Peyer's patch (tissue), 4 donors: ENCODE results near the gene CXCL5. TPM values are rescaled to one million over a fixed set of nuclear protein-coding genes. Genes with fewer than 3 reads are reported as not detected.

ENCODE experiments used
- DNase-seq, 3 donors: peaks; one replicate each; pipeline ENCODE4 v3.0.0-alpha.2; 2017 to 2019
- H3K27ac ChIP-seq, 4 donors: fragments of 200-600 bp; sonication (generic); one replicate each; pipeline ENCODE4 v1.5.1; 2016 to 2019
- H3K27me3 ChIP-seq, 2 donors: fragments of 200-600 bp; sonication (generic); one replicate each; pipeline ENCODE4 v1.5.1; 2019
- H3K36me3 ChIP-seq, 3 donors: fragments of 200-600 bp; sonication (generic); one replicate each; pipeline ENCODE4 v1.5.1; 2016 to 2019
- H3K4me1 ChIP-seq, 4 donors: fragments of 200-600 bp; sonication (generic); one replicate each; pipeline ENCODE4 v1.5.1; 2016 to 2019
- H3K4me3 ChIP-seq, 4 donors: fragments of 200-600 bp; sonication (generic); 1 replicate in 3 of 4; 2 replicates in 1 of 4; pipeline ENCODE4 v1.5.1; 2016 to 2019; ENCODE audit warnings: mild to moderate bottlenecking in 1 of 4
- H3K9me3 ChIP-seq, 4 donors: fragments of 200-600 bp; sonication (generic); one replicate each; pipeline ENCODE4 v1.5.1; 2016 to 2019; ENCODE audit warnings: mild to moderate bottlenecking in 1 of 4
- CTCF ChIP-seq, 6 experiments: fragments of 450-650 bp in 4 of 6; fragments of 200-600 bp in 2 of 6; sonication (generic) in 1 of 6; IDR thresholded peaks; one replicate each; pipeline ENCODE4 v1.5.1; 2017 to 2019; ENCODE audit warnings: antibody characterized with exemption in 6 of 6, mild to moderate bottlenecking in 3 of 6, moderate library complexity in 1 of 6
- POLR2A ChIP-seq, 2 donors: fragments of 450-650 bp; IDR thresholded peaks; one replicate each; pipeline ENCODE4 v1.5.1; 2017; ENCODE audit warnings: antibody characterized with exemption in 2 of 2, mild to moderate bottlenecking in 2 of 2, moderate library complexity in 2 of 2
- total RNA-seq, 4 donors: library from RNA; depleted of rRNA; stranded (reverse); fragments of >200 nt; gene quantifications; one replicate each; pipeline ENCODE4 v1.1.0, GENCODE V29; 2016

Gene CXCL5
- total RNA-seq, 4 donors from 2014 or later = not detected

- DNase-seq = no peak
- TF ChIP-seq CTCF (IDR thresholded peaks at IDR 0.05) (no peak), POLR2A (IDR thresholded peaks at IDR 0.05) (no peak)
- Histone ChIP-seq H3K27ac (no peak overlapping the region), H3K4me1 (no peaks in the 10 kb centered on the region), H3K9me3 (no peaks in the 10 kb centered on the region), H3K4me3 (no peak overlapping the region), H3K36me3 (no peaks in the 10 kb centered on the region), H3K27me3 (no peaks in the 10 kb centered on the region)
These were observed 7.6 kb upstream of the CXCL5 start for GRCh38 chr4:74006009-74006476.

DNA sequence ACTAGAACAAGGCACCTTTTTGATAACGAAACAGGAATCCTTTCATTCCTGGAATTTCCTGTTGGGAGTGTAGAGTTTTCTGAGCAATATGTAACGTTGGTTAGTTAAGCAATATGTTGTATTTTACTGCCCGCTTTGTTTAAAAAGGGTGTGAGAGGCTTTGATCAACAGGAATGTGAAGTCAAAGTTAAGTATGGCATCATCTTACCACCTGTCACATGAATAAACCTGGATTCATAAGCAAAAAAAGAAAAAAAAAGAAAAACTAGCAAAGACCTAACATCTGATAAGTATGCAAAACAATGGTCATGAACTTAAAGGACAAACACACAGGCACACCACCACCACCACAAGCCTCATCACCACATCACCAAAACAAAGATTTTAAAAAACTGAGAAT is 7.1 kb upstream of the CXCL5 start:
- no peak overlapping the region for H3K27ac ChIP-seq
- TF ChIP-seq CTCF (IDR thresholded peaks at IDR 0.05) (no peak), POLR2A (IDR thresholded peaks at IDR 0.05) (no peak)
- H3K9me3 ChIP-seq = no peaks in the 10 kb centered on the region

GRCh38 chr4:74004668-74005067 is 6.2 kb upstream of the CXCL5 start:
- no peaks in the 10 kb centered on the region for H3K4me1 ChIP-seq
- no peak overlapping the region for H3K4me3 ChIP-seq
- no peak for DNase-seq
- no peak overlapping the region for H3K27ac ChIP-seq
- H3K36me3 ChIP-seq = no peaks in the 10 kb centered on the region
- H3K27me3 ChIP-seq = no peaks in the 10 kb centered on the region
- TF ChIP-seq POLR2A (IDR thresholded peaks at IDR 0.05) (no peak), CTCF (IDR thresholded peaks at IDR 0.05) (no peak)
- no peaks in the 10 kb centered on the region for H3K9me3 ChIP-seq

More for the DNA sequence above, 7.1 kb upstream of the CXCL5 start:
- DNase-seq = no peak
- no peaks in the 10 kb centered on the region for H3K36me3 ChIP-seq
- H3K27me3 ChIP-seq = no peaks in the 10 kb centered on the region
- H3K4me3 ChIP-seq = no peak overlapping the region
- H3K4me1 ChIP-seq = no peaks in the 10 kb centered on the region

DNA sequence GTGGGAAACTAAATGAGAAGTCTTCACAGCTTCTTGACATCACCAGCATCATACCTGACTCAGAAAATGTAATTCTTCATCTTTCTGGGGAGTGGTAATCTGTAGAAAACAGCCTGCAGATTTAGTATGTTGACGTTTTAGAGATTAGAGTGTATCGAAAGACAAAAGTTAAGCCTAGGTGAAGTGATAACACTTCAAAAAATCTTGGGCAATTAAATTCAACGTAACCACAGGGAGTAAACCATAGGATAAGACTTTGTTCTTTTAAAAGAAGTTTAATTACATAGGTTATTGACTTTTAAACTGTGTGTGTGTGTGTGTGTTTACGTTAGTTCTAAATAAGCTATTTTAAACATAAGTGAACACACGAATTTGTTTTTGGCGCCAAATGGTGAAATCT is 1.8 kb upstream of the CXCL5 start:
- DNase-seq = no peak
- H3K4me3 ChIP-seq = no peak overlapping the region

GRCh38 chr4:73992050-73992449 is 6.4 kb downstream of the CXCL5 start:
- Histone ChIP-seq H3K4me3 (no peak overlapping the region), H3K27me3 (no peaks in the 10 kb centered on the region), H3K9me3 (no peaks in the 10 kb centered on the region), H3K4me1 (no peaks in the 10 kb centered on the region), H3K36me3 (no peaks in the 10 kb centered on the region), H3K27ac (no peak overlapping the region)
- no peak for TF ChIP-seq CTCF (IDR thresholded peaks at IDR 0.05)
- TF ChIP-seq POLR2A (IDR thresholded peaks at IDR 0.05) = no peak
- DNase-seq = no peak

More for the DNA sequence above, 1.8 kb upstream of the CXCL5 start:
- Histone ChIP-seq H3K36me3 (no peaks in the 10 kb centered on the region), H3K27me3 (no peaks in the 10 kb centered on the region), H3K9me3 (no peaks in the 10 kb centered on the region), H3K4me1 (no peaks in the 10 kb centered on the region), H3K27ac (no peak overlapping the region)
- TF ChIP-seq POLR2A (IDR thresholded peaks at IDR 0.05) = no peak
- TF ChIP-seq CTCF (IDR thresholded peaks at IDR 0.05) = no peak

- H3K27ac ChIP-seq = no peak overlapping the region
- TF ChIP-seq CTCF (IDR thresholded peaks at IDR 0.05) = no peak
- TF ChIP-seq POLR2A (IDR thresholded peaks at IDR 0.05) = no peak
- no peaks in the 10 kb centered on the region for H3K4me1 ChIP-seq
These were observed 6.8 kb downstream of the CXCL5 start for GRCh38 chr4:73991742-73992000.

More at GRCh38 chr4:73991742-73992000, 6.8 kb downstream of the CXCL5 start:
- Histone ChIP-seq H3K36me3 (no peaks in the 10 kb centered on the region), H3K4me3 (no peak overlapping the region), H3K27me3 (no peaks in the 10 kb centered on the region), H3K9me3 (no peaks in the 10 kb centered on the region)
- DNase-seq = no peak
